HG02884 (cell line): ENCODE results near the gene SLC6A9.

ENCODE experiments used
- ATAC-seq: cut with Tn5 transposase; IDR thresholded peaks from one replicate; pipeline ENCODE4 v1.9.1; 2021; ENCODE audit warnings: mild to moderate bottlenecking, moderate library complexity; ENCODE audit not compliant: unreplicated experiment

Gene SLC6A9

GRCh38 chr1:44031252-44032169, at the start of gene SLC6A9:
SLC6A9 (minus strand) TSS chr1:44031462; CDS start chr1:44024277, 7,185 bp downstream.
- no peak for ATAC-seq

- no peak for ATAC-seq
These were observed 48.3 kb upstream of the SLC6A9 start for GRCh38 chr1:44079566-44079965.

- ATAC-seq, result no peak
These were observed 46.8 kb upstream of the SLC6A9 start for GRCh38 chr1:44078104-44078503.

- no peak for ATAC-seq
These were observed 46.2 kb upstream of the SLC6A9 start for GRCh38 chr1:44077421-44077820.

GRCh38 chr1:44076066-44076465, 44.8 kb upstream of the SLC6A9 start:
- ATAC-seq, result no peak

GRCh38 chr1:44074415-44074814, 43.2 kb upstream of the SLC6A9 start:
- no peak for ATAC-seq

GRCh38 chr1:44073528-44073927, 42.3 kb upstream of the SLC6A9 start:
- no peak for ATAC-seq

GRCh38 chr1:44072821-44073220, 41.6 kb upstream of the SLC6A9 start:
- ATAC-seq, result no peak

- ATAC-seq, result no peak
These were observed 40.9 kb upstream of the SLC6A9 start for GRCh38 chr1:44072204-44072603.

- ATAC-seq, result no peak
These were observed 40.2 kb upstream of the SLC6A9 start for GRCh38 chr1:44071461-44071860.

- no peak for ATAC-seq
These were observed 37.2 kb upstream of the SLC6A9 start for GRCh38 chr1:44068442-44068921.

- ATAC-seq, result no peak
These were observed 36.3 kb upstream of the SLC6A9 start for GRCh38 chr1:44067266-44068250.

- ATAC-seq, result no peak
These were observed 31.5 kb upstream of the SLC6A9 start for GRCh38 chr1:44062656-44063179.

- no peak for ATAC-seq
These were observed 30.6 kb upstream of the SLC6A9 start for GRCh38 chr1:44061857-44062256.

- ATAC-seq, result no peak
These were observed 29.6 kb upstream of the SLC6A9 start for GRCh38 chr1:44060830-44061267.

GRCh38 chr1:44059664-44060355, 28.5 kb upstream of the SLC6A9 start:
- no peak for ATAC-seq

GRCh38 chr1:44059212-44059611, 27.9 kb upstream of the SLC6A9 start:
- ATAC-seq, result no peak

- no peak for ATAC-seq
These were observed 26.0 kb upstream of the SLC6A9 start for GRCh38 chr1:44057293-44057692.

- ATAC-seq, result no peak
These were observed 22.1 kb upstream of the SLC6A9 start for GRCh38 chr1:44053394-44053793.

- ATAC-seq, result no peak
These were observed 19.0 kb upstream of the SLC6A9 start for GRCh38 chr1:44050261-44050660.
